NB4 (cell line): ENCODE data around the gene KCNG4.

ENCODE experiments used
- DNase-seq: peaks from one replicate; pipeline ENCODE4 v3.0.0; 2010; ENCODE audit warnings: low read depth
- H3K4me3 ChIP-seq: one replicate; pipeline ENCODE4 v1.5.1; 2011; ENCODE audit warnings: mild to moderate bottlenecking, low read depth, low read length, moderate library complexity
- MYC ChIP-seq: IDR thresholded peaks from 2 replicates; pipeline ENCODE4 v1.6.1; 2011; ENCODE audit warnings: low read depth, low read length
- POLR2A ChIP-seq: IDR thresholded peaks from 2 replicates; pipeline ENCODE4 v1.6.1; 2011; ENCODE audit warnings: mild to moderate bottlenecking; ENCODE audit not compliant: insufficient read length; ENCODE audit errors: extremely low read depth
- TF ChIP-seq, protein P1 (sequence below): IDR thresholded peaks from one replicate; pipeline ENCODE4 v1.5.1; 2012; ENCODE audit warnings: low read depth, low read length
- TF ChIP-seq, protein P2 (sequence below): IDR thresholded peaks from 2 replicates; pipeline ENCODE4 v1.6.1; 2011; ENCODE audit warnings: low read depth, low read length

KCNG4 gene, protein sequence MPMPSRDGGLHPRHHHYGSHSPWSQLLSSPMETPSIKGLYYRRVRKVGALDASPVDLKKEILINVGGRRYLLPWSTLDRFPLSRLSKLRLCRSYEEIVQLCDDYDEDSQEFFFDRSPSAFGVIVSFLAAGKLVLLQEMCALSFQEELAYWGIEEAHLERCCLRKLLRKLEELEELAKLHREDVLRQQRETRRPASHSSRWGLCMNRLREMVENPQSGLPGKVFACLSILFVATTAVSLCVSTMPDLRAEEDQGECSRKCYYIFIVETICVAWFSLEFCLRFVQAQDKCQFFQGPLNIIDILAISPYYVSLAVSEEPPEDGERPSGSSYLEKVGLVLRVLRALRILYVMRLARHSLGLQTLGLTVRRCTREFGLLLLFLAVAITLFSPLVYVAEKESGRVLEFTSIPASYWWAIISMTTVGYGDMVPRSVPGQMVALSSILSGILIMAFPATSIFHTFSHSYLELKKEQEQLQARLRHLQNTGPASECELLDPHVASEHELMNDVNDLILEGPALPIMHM

DNA sequence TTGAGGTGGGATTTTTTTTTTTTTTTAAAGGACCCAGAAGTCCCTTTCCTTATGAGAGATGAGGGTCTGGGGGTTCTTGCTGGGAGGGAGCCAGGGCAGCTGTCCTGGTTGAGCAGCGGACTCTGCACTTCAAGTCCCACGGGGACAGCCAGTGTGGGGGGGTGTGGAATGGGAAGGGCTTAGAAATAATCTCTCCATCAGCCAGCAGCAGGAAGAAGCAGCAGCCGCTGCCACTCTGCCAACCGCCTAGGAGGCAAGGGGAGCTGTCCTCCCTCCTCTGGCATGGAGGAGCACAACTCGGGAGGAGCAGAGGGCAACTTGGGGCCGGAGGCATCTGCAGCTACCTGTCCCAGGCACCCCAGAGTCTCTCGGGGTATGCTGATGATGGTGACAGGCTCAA lies at the start of gene KCNG4:
TSS of gene KCNG4 (minus strand) at position 104 of the 400 bp plus-strand sequence. CDS start 2,527 bp downstream, outside the sequence.
- DNase-seq: peak; percentile 23
- no peak within 1 kb of the TSS for H3K4me3 ChIP-seq
- TF ChIP-seq, protein P1, sequence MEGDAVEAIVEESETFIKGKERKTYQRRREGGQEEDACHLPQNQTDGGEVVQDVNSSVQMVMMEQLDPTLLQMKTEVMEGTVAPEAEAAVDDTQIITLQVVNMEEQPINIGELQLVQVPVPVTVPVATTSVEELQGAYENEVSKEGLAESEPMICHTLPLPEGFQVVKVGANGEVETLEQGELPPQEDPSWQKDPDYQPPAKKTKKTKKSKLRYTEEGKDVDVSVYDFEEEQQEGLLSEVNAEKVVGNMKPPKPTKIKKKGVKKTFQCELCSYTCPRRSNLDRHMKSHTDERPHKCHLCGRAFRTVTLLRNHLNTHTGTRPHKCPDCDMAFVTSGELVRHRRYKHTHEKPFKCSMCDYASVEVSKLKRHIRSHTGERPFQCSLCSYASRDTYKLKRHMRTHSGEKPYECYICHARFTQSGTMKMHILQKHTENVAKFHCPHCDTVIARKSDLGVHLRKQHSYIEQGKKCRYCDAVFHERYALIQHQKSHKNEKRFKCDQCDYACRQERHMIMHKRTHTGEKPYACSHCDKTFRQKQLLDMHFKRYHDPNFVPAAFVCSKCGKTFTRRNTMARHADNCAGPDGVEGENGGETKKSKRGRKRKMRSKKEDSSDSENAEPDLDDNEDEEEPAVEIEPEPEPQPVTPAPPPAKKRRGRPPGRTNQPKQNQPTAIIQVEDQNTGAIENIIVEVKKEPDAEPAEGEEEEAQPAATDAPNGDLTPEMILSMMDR: no peak
- TF ChIP-seq, protein P2, sequence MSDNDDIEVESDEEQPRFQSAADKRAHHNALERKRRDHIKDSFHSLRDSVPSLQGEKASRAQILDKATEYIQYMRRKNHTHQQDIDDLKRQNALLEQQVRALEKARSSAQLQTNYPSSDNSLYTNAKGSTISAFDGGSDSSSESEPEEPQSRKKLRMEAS: no peak
- no peak for TF ChIP-seq MYC
- no peak for TF ChIP-seq POLR2A

DNA sequence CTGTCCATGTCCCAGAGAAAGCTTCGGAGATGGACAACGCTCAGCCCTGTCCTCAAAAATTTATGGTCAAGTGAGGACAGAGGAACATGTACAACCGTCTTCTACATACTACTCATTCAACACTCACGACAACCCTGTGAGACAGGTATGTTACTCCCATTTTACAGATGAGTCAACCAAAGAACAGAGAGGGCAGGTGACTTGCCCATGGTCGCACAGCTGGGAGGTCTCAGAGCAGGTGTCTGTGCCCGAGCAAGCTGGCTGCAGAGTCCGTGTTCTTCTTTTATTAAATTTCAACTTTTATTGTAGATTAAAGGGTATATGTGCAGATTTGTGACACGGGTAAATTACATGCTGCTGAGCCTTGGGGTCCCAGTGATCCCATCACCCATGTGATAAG lies 49.1 kb upstream of the KCNG4 start:
- TF ChIP-seq MYC: no peak
- no peak overlapping the region for H3K4me3 ChIP-seq
- DNase-seq: no peak

DNA sequence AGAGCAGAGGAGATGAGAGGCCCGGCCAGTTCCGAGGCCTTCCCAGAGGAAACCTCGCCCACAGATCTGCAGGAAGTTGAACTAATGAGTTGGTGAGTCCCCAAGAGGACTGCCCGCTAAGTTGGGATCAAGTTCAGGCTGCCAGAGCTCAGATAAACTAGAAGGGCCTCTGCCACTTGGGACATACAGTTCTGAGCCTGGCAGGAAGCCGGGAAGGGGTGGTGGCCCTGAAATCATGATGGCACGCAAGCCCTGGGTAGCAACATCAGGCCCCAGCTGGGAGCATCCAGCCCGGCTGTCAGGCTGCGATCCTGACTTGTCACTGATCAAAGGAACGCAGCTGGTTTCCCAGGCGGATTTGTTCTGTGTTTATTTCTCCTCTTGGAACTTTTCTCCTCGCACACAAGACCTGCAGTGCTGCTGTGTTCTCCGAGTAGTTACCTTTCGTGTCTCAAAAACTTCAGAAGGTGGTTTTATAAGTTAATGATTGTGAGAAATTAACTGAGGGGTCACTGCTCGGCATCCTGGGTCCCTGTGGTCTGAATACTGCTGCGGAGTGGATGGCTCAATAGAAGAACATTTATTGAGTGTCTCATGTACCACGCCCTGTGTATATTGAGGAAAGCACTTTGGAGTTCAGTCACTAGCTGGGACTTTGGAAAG lies 46.9 kb upstream of the KCNG4 start:
- H3K4me3 ChIP-seq: no peak overlapping the region
- TF ChIP-seq MYC: no peak
- no peak for TF ChIP-seq POLR2A
- TF ChIP-seq, protein P2: no peak
- TF ChIP-seq, protein P1: no peak
- no peak for DNase-seq

DNA sequence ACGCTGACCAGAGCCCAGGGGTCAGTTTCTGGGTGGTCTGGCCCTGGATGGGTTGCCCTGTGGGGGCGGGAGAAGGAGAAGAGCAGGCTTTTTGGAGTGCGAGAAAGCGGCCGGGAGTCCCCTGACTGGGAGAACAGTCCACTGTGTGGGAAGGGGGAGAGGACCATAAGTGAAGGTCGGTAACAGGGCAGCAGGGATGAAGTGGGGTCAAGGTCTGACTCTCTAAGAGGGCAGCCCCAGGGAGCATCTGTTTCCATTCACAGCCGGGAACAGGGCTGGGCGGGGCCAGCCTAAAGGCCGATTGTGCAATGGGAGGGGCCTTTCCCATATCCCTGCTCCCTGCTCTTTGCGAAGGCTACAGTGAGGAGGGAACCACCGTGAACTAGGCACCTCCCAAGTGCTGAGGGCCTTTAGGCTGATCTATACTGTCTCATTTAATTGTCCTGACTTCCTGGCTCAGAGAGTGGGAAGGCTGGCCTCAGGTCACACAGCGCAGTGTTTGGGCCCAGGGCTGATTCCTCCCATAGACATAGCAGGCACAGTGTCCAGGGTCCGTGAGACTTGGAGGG lies 44.4 kb upstream of the KCNG4 start:
- TF ChIP-seq, protein P1: no peak
- TF ChIP-seq MYC: no peak
- TF ChIP-seq POLR2A: no peak
- TF ChIP-seq, protein P2: no peak
- DNase-seq: no peak
- no peak overlapping the region for H3K4me3 ChIP-seq

DNA sequence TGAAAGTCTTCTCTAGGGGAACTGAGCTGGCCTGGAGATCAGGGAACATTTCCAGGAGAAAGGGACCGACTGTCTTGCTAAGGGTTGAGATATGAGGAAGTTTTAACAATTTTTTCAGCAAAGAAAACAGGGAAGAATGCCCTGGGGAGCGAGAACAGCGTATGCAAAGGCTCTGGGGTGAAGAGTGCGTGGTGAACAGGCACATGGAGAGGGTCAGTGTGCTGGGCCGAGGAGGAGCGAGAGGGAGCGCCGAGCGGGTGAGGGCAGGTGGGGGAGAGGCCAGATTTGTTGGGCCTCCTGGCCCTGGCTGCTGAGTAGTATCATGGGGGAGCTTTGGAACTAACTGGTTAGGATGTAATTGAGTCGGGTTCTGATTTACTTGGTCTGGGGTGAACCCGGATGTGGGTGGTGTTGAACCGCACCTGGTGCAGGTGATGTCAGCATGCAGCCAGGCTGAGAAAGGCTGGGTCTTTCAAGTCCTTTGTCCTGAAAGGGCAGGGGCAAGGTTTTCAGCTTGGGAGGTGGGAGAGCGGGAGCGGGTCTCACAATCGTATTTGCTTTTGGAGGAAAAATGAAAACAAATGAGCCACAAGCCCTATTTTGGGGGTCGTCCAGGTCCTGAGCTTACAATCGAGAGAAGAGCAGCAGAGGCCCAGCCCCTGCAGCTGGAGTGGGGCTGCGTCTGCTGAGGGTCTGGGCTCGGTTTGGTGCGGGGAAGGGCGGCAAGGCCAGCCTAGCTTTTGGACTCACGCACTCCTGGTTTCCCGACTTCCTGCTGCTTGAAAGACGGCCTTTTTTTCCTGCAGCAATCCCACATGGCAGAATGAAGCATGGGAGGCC lies 43.7 kb upstream of the KCNG4 start:
- TF ChIP-seq POLR2A (no peak), MYC (no peak)
- TF ChIP-seq, protein P2: no peak
- TF ChIP-seq, protein P1: no peak
- DNase-seq: no peak
- no peak overlapping the region for H3K4me3 ChIP-seq
